Immature natural killer cell (primary cell): ENCODE data around the gene FHIP1A. TPM values are rescaled to one million over a fixed set of nuclear protein-coding genes. Genes with fewer than 3 reads are reported as not detected.
A peak's percentile ranks its signal among the peaks of the same experiment; 100 is the strongest.
"Not testable (repeated sequence)": the region's sequence is repeated elsewhere in the genome, so short reads cannot be mapped to it uniquely, and the experiment has no call there.

Source experiments
- DNase-seq, 3 donors: peaks; one replicate each; pipeline ENCODE4 v3.0.0; 2022; ENCODE audit warnings: mixed read lengths in 1 of 3
- H3K27ac Mint-ChIP-seq, 6 donors: one replicate each; pipeline ENCODE4 v1.8.0; 2020; ENCODE audit warnings: mixed read lengths in 6 of 6, mild to moderate bottlenecking in 5 of 6, inconsistent platforms in 4 of 6, moderate library complexity in 3 of 6
- H3K27me3 Mint-ChIP-seq, 3 donors: one replicate each; pipeline ENCODE4 v1.8.0; 2020 to 2021; ENCODE audit warnings: low read depth in 3 of 3, mild to moderate bottlenecking in 3 of 3, mixed read lengths in 3 of 3, moderate library complexity in 3 of 3, inconsistent platforms in 1 of 3
- H3K36me3 Mint-ChIP-seq, 3 donors: one replicate each; pipeline ENCODE4 v1.8.0; 2020; ENCODE audit warnings: mixed read lengths in 3 of 3, inconsistent platforms in 2 of 3, mild to moderate bottlenecking in 2 of 3
- H3K4me1 Mint-ChIP-seq, 2 donors: one replicate each; pipeline ENCODE4 v1.8.0; 2020; ENCODE audit warnings: inconsistent platforms in 2 of 2, mild to moderate bottlenecking in 2 of 2, mixed read lengths in 2 of 2, moderate library complexity in 1 of 2
- H3K4me3 Mint-ChIP-seq, 5 donors: one replicate each; pipeline ENCODE4 v1.8.0; 2020; ENCODE audit warnings: mild to moderate bottlenecking in 5 of 5, mixed read lengths in 5 of 5, inconsistent platforms in 3 of 5, moderate library complexity in 3 of 5
- H3K9me3 Mint-ChIP-seq, 6 donors: one replicate each; pipeline ENCODE4 v1.8.0; 2020; ENCODE audit warnings: mild to moderate bottlenecking in 6 of 6, mixed read lengths in 6 of 6, inconsistent platforms in 4 of 6, moderate library complexity in 3 of 6
- polyA plus RNA-seq, 3 donors: library from polyadenylated mRNA; unstranded; fragments of 300-500 nt; fragmentation: Illumina TruSeq; gene quantifications; one replicate each; pipeline ENCODE4 v1.2.3, GENCODE V29; 2021

Gene FHIP1A
- polyA plus RNA-seq: not detected

GRCh38 chr4:151408630-151409469 lies at the start of gene FHIP1A:
Gene FHIP1A (plus strand): TSS chr4:151409176. CDS start chr4:151566260, 157,084 bp downstream.
- peak; percentile 23 to 33 (median 23) for DNase-seq
- peaks cover 5 to 26% (median 21%) of the 10 kb centered on the region in 3 donors for H3K27me3 Mint-ChIP-seq
- H3K4me1 Mint-ChIP-seq: peaks cover 25 to 30% of the 10 kb centered on the region in 2 donors

DNA sequence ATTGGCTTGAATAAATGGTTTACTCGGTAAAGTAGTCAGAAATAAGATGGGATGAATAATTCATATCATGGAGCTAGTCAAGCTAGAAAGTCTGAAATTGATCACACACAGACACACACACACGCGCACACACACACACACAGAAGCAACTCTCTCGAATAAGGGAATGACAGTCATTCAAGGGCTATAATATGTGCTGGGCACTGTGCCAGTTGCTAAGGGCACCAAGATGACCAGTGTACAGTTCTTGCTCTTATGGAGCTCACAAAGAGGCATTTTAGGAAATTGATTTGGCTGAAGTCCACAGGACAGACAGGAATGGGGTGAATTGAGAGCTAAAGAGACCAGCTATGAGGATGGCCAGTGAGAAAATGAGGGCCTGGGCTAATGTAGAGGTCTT lies 49.4 kb upstream of the FHIP1A start:
- no peak overlapping the region for H3K4me3 Mint-ChIP-seq
- DNase-seq: no peak
- H3K27me3 Mint-ChIP-seq: peaks cover 0 to 6% (median 2%) of the 10 kb centered on the region in 3 donors
- H3K4me1 Mint-ChIP-seq: no peaks in the 10 kb centered on the region
- no peaks in the 10 kb centered on the region for H3K36me3 Mint-ChIP-seq
- H3K9me3 Mint-ChIP-seq: peaks cover 0 to 2% (median 0%) of the 10 kb centered on the region in 6 donors
- H3K27ac Mint-ChIP-seq: no peak overlapping the region

More at GRCh38 chr4:151408630-151409469, at the start of gene FHIP1A:
- Mint-ChIP-seq H3K27ac (peak within 1 kb of the TSS in 1 of 6 donors; percentile 7), H3K36me3 (peaks cover 0 to 4% (median 0%) of the 10 kb centered on the region in 3 donors), H3K9me3 (peaks cover 0 to 3% (median 0%) of the 10 kb centered on the region in 6 donors), H3K4me3 (peak within 1 kb of the TSS; percentile 79 to 87 (median 85))

DNA sequence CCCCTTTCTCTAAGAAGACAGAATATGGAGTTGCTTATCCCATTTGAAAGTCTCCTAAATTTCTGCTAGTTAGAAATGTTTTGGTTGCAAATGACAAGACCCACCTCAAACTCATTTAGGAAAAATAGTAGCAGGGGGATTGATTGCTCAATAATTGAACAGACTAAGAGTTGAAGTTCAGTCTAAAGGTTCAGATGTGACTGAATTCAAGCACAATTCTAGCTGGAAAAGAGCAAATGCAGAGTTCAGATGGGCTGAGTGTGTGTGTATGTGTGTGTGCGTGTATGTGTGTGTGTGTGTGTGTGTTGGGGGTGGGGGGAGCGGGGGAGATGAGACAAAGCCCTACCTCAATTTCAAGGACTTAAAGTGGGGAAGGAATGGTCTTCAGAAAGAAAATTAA lies 47.9 kb upstream of the FHIP1A start:
- Mint-ChIP-seq H3K4me1 (no peaks in the 10 kb centered on the region), H3K27ac (no peak overlapping the region), H3K36me3 (no peaks in the 10 kb centered on the region), H3K27me3 (peaks cover 0 to 3% (median 2%) of the 10 kb centered on the region in 3 donors), H3K9me3 (peaks cover 0 to 2% (median 0%) of the 10 kb centered on the region in 6 donors), H3K4me3 (no peak overlapping the region)
- DNase-seq: no peak

- peaks cover 0 to 2% (median 0%) of the 10 kb centered on the region in 6 donors for H3K9me3 Mint-ChIP-seq
- no peak overlapping the region for H3K4me3 Mint-ChIP-seq
- no peaks in the 10 kb centered on the region for H3K36me3 Mint-ChIP-seq
- H3K27ac Mint-ChIP-seq: no peak overlapping the region
- no peak for DNase-seq
- H3K4me1 Mint-ChIP-seq: no peaks in the 10 kb centered on the region
- peaks cover 0 to 3% (median 2%) of the 10 kb centered on the region in 3 donors for H3K27me3 Mint-ChIP-seq
Observed at GRCh38 chr4:151361966-151362365, 47.0 kb upstream of the FHIP1A start.

- no peak overlapping the region for H3K27ac Mint-ChIP-seq
- H3K27me3 Mint-ChIP-seq: peaks cover 0 to 3% (median 2%) of the 10 kb centered on the region in 3 donors
- peaks cover 0 to 2% (median 0%) of the 10 kb centered on the region in 6 donors for H3K9me3 Mint-ChIP-seq
- no peaks in the 10 kb centered on the region for H3K4me1 Mint-ChIP-seq
- peak; percentile 27 to 31 (median 29) for DNase-seq
- no peaks in the 10 kb centered on the region for H3K36me3 Mint-ChIP-seq
- H3K4me3 Mint-ChIP-seq: no peak overlapping the region
Observed at GRCh38 chr4:151362404-151363164, 46.4 kb upstream of the FHIP1A start.

DNA sequence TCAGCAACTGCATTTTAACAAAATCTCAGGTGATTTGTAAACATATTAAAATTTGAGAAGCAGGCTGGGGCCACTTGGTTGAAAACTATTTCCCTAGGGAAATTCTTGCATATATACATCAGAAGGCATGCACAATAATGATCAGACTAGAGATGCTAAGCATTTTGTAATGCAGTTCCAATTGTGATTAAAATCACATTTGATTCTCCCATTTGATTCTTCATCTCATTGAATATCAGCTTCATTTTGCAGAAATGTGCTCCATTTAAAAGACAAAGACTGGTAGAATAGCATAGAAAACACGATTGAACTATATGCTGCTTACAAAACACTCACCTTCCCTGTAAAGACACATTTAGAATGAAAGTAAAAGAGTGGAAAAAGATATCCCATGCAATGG lies 32.4 kb upstream of the FHIP1A start:
- H3K4me1 Mint-ChIP-seq: no peaks in the 10 kb centered on the region
- H3K27ac Mint-ChIP-seq: no peak overlapping the region
- H3K27me3 Mint-ChIP-seq: peaks cover 1 to 3% (median 1%) of the 10 kb centered on the region in 3 donors
- H3K9me3 Mint-ChIP-seq: peaks cover 0 to 12% (median 0%) of the 10 kb centered on the region in 6 donors
- no peaks in the 10 kb centered on the region for H3K36me3 Mint-ChIP-seq
- H3K4me3 Mint-ChIP-seq: no peak overlapping the region
- no peak for DNase-seq

- H3K4me3 Mint-ChIP-seq: no peak overlapping the region
- peaks cover 0 to 2% (median 0%) of the 10 kb centered on the region in 6 donors for H3K9me3 Mint-ChIP-seq
- no peak for DNase-seq
- H3K27me3 Mint-ChIP-seq: no peaks in the 10 kb centered on the region
- H3K4me1 Mint-ChIP-seq: no peaks in the 10 kb centered on the region
- H3K36me3 Mint-ChIP-seq: no peaks in the 10 kb centered on the region
- H3K27ac Mint-ChIP-seq: no peak overlapping the region
Observed at GRCh38 chr4:151389311-151389710, 19.7 kb upstream of the FHIP1A start.

GRCh38 chr4:151389799-151390198 lies 19.2 kb upstream of the FHIP1A start:
- not testable (repeated sequence) for H3K27ac Mint-ChIP-seq, H3K4me3 Mint-ChIP-seq, H3K4me1 Mint-ChIP-seq, DNase-seq, H3K36me3 Mint-ChIP-seq, H3K9me3 Mint-ChIP-seq, H3K27me3 Mint-ChIP-seq

- Mint-ChIP-seq H3K4me3 (no peak overlapping the region), H3K27ac (no peak overlapping the region), H3K36me3 (no peaks in the 10 kb centered on the region), H3K4me1 (no peaks in the 10 kb centered on the region), H3K27me3 (no peaks in the 10 kb centered on the region), H3K9me3 (peaks cover 0 to 4% (median 0%) of the 10 kb centered on the region in 6 donors)
- DNase-seq: no peak
Observed at GRCh38 chr4:151395873-151396272, 13.1 kb upstream of the FHIP1A start.

DNA sequence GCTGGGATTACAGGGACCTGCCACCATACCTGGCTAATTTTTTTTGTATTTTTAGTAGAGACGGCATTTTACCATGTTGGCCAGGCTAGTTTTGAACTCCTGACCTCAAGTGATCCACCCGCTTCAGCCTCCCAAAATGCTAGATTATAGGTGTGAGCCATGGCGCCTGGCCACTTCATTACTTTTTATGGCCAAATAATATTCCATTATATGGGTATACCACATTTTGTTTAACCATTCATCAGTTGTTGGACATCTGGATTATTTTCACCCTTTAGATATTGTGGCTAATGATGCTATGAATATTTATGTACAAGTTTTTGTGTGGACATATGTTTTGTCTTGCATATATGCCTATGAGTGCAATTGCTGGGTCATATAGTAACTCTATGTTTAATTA lies 8.6 kb upstream of the FHIP1A start:
- H3K4me1 Mint-ChIP-seq: no peaks in the 10 kb centered on the region
- peaks cover 0 to 4% (median 0%) of the 10 kb centered on the region in 6 donors for H3K9me3 Mint-ChIP-seq
- peaks cover 0 to 3% (median 0%) of the 10 kb centered on the region in 3 donors for H3K27me3 Mint-ChIP-seq
- no peaks in the 10 kb centered on the region for H3K36me3 Mint-ChIP-seq
- no peak for DNase-seq
- no peak overlapping the region for H3K4me3 Mint-ChIP-seq
- H3K27ac Mint-ChIP-seq: no peak overlapping the region

DNA sequence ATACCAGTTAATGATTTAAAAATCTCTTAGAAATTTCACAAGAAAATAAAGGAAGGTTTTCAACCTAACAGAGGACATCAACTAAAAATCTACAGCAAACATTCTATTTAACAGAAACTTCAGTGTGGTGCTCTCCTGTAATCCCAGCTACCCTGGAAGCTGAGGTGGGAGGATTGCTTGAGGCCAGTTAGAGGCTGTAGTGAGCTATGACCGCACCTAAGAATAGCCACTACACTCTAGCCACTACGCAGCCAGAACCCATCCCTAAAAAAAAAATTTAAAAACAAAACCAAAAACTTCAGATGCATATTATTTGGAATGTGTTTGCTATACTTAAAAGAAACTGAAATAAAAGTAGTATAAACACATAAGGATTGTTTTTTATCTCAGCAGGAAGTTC lies 7.2 kb upstream of the FHIP1A start:
- H3K4me1 Mint-ChIP-seq: peaks cover 0 to 4% of the 10 kb centered on the region in 2 donors
- H3K9me3 Mint-ChIP-seq: no peaks in the 10 kb centered on the region
- no peak for DNase-seq
- no peak overlapping the region for H3K4me3 Mint-ChIP-seq
- H3K27me3 Mint-ChIP-seq: peaks cover under 1 to 6% (median under 1%) of the 10 kb centered on the region in 3 donors
- H3K27ac Mint-ChIP-seq: no peak overlapping the region
- no peaks in the 10 kb centered on the region for H3K36me3 Mint-ChIP-seq

DNA sequence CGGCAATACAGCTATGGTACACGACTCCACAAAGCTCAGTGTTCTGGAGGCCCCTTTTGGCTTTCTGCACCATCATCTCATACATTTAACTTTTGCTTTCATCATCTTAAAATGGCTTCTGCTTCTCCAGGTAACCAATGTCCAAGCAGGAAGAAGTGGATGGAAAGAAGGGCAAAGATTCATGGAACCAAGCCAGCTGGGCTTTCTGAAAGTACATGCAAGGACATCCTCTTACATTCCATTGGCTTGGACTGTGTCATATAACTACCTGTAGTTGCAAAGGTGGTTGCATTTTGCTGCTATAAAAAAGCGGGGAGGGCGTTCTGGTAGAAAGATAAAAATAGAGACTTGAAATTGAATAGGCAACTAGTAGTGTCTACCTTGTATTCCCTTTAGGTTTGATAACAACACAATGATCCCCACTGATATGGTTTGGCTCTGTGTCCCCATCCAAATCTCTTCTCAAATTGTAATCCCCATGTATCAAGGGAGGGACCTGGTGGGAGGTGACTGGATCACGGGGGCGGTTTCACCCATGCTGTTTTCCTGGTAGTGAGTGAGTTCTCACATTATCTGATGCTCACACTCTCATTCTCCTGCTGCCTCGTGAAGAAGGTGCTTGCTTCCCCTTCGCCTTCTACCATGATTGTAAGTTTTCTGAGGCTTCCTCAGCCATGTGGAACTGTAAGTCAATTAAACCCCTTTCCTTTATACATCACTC lies 6.7 kb upstream of the FHIP1A start:
- H3K4me3 Mint-ChIP-seq: no peak overlapping the region
- no peaks in the 10 kb centered on the region for H3K9me3 Mint-ChIP-seq
- H3K27ac Mint-ChIP-seq: no peak overlapping the region
- peaks cover 4 to 9% (median 4%) of the 10 kb centered on the region in 3 donors for H3K27me3 Mint-ChIP-seq
- peaks cover 4 to 5% of the 10 kb centered on the region in 2 donors for H3K4me1 Mint-ChIP-seq
- no peaks in the 10 kb centered on the region for H3K36me3 Mint-ChIP-seq
- DNase-seq: no peak

GRCh38 chr4:151403656-151404055 lies 5.3 kb upstream of the FHIP1A start:
- no peaks in the 10 kb centered on the region for H3K36me3 Mint-ChIP-seq
- peaks cover 15 to 18% of the 10 kb centered on the region in 2 donors for H3K4me1 Mint-ChIP-seq
- no peak for DNase-seq
- peaks cover 5 to 15% (median 7%) of the 10 kb centered on the region in 3 donors for H3K27me3 Mint-ChIP-seq
- H3K9me3 Mint-ChIP-seq: peaks cover 0 to 3% (median 0%) of the 10 kb centered on the region in 6 donors
- no peak overlapping the region for H3K4me3 Mint-ChIP-seq
- H3K27ac Mint-ChIP-seq: no peak overlapping the region
